ENCODE measurements around the gene SLC9A7.

GRCh38 chrX:46712764-46713163 lies 46.2 kb downstream of the SLC9A7 start:
- TF ChIP-seq CTCF (conservative IDR thresholded peaks at IDR 0.05; ENCODE audit: low read length): no peak
- TF ChIP-seq EZH2phosphoT487 (IDR thresholded peaks at IDR 0.05; ENCODE audit: borderline replicate concordance): no peak

All from Loucy (cell line).